SU-DHL-6 (cell line): ENCODE data around the gene TBC1D16.

Experiments used
- EZH2phosphoT487 ChIP-seq: fragments of 200-600 bp; sonication (generic), shearing (Covaris generic); conservative IDR thresholded peaks from 2 replicates; pipeline ENCODE4 v1.6.1; 2018; ENCODE audit warnings: mild to moderate bottlenecking, antibody characterized with exemption, low read length, moderate library complexity, mixed read lengths
- TF ChIP-seq, protein P1 (sequence below): fragments of 200-600 bp; sonication (generic); IDR thresholded peaks from one replicate; pipeline ENCODE4 v1.5.1; 2017; ENCODE audit warnings: antibody characterized with exemption, mild to moderate bottlenecking, low read length, moderate library complexity; ENCODE audit not compliant: insufficient read depth, poor library complexity, severe bottlenecking

DNA sequence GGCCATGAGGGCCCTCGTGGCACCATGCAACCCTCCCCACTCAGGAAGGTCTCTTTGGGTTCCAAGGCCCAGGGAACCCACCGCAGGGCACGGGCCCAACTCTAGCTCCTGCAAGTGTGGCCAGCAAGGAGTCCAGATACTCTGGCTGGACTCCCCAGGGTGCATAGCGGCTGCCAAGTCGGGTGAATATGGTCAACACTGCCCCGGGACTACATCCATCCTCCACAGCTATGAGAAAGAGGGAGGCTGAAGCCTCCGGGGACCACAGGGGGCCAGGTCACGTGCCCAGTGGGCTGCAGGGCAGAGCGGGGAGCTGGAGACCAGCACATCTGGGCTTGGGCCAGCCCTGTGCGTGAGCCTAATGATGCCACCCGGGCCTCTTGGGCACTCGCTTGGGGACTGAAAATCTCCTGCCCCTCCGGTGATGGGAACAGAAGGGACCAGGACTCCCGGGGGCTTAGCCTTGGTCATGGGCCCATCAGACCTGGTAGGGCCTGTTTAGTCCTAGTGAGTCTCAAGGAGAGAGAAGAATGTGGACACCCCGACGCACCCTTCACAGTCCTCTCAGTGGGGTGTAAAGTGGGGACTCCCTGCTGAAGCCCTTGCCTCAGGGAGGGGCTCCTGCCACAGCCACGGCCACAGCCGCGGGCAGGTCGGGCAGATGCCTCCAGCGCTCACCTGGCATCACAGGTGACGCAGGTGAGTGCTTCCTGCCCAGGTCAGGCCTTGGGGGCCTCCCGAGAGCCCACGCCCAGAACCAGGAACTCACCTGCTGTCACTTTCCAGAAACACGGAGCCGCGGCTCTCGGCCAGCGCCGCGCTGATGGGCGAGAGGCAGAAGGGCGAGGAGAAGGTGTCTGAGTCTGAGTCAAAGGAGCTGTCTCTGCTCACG lies 26.0 kb downstream of the TBC1D16 start:
- TF ChIP-seq, protein P1, sequence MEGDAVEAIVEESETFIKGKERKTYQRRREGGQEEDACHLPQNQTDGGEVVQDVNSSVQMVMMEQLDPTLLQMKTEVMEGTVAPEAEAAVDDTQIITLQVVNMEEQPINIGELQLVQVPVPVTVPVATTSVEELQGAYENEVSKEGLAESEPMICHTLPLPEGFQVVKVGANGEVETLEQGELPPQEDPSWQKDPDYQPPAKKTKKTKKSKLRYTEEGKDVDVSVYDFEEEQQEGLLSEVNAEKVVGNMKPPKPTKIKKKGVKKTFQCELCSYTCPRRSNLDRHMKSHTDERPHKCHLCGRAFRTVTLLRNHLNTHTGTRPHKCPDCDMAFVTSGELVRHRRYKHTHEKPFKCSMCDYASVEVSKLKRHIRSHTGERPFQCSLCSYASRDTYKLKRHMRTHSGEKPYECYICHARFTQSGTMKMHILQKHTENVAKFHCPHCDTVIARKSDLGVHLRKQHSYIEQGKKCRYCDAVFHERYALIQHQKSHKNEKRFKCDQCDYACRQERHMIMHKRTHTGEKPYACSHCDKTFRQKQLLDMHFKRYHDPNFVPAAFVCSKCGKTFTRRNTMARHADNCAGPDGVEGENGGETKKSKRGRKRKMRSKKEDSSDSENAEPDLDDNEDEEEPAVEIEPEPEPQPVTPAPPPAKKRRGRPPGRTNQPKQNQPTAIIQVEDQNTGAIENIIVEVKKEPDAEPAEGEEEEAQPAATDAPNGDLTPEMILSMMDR = no peak
- no peak for TF ChIP-seq EZH2phosphoT487
